DMS53 treated with DMSO at 0.1 percent for 48 hours (cell line): Measurements from ENCODE around the gene HOXD9.
A peak's percentile ranks its signal among the peaks of the same experiment; 100 is the strongest.

Experiments
- DNase-seq: peaks from one replicate; lab custom pipeline; 2025; ENCODE audit not compliant: unreplicated experiment; lab: John Stamatoyannopoulos, UW

Gene HOXD9

GRCh38 chr2:176110415-176111308 lies 11.9 kb upstream of the HOXD9 start:
- DNase-seq = no peak

- DNase-seq = peak; percentile 80
These were observed 11.2 kb upstream of the HOXD9 start for GRCh38 chr2:176111309-176111663.

- DNase-seq = no peak
These were observed 10.6 kb upstream of the HOXD9 start for GRCh38 chr2:176111846-176112374.

- DNase-seq = no peak
These were observed 9.9 kb upstream of the HOXD9 start for GRCh38 chr2:176112375-176113302.

- DNase-seq = peak; percentile 79
These were observed 8.2 kb upstream of the HOXD9 start for GRCh38 chr2:176114120-176114929.

GRCh38 chr2:176114930-176115625 lies 7.4 kb upstream of the HOXD9 start:
- DNase-seq = no peak

- DNase-seq = peak; percentile 55
These were observed 6.4 kb upstream of the HOXD9 start, which contains the start of gene HOXD10 for GRCh38 chr2:176115883-176116813. TSS of gene HOXD10 (plus strand) at chr2:176116778. CDS start at chr2:176116834, 56 bp downstream.

GRCh38 chr2:176117162-176117822 lies 5.2 kb upstream of the HOXD9 start:
- no peak for DNase-seq

- DNase-seq = no peak
These were observed 4.6 kb upstream of the HOXD9 start for GRCh38 chr2:176117823-176118371.

GRCh38 chr2:176118601-176119339 lies 3.7 kb upstream of the HOXD9 start:
- peak; percentile 58 for DNase-seq

GRCh38 chr2:176120364-176121189 lies 1.9 kb upstream of the HOXD9 start:
- DNase-seq = no peak

GRCh38 chr2:176121190-176122051 lies 1.1 kb upstream of the HOXD9 start:
- no peak for DNase-seq

- peak; percentile 88 for DNase-seq
These were observed 352 bp upstream of the HOXD9 start for GRCh38 chr2:176122052-176122682.

GRCh38 chr2:176123411-176124109 lies 1.0 kb downstream of the HOXD9 start:
- no peak for DNase-seq
